LNCAP (cell line): ENCODE results near the gene NOD1.

Experiments
- TF ChIP-seq, protein P1 (sequence below): fragments of 450-650 bp; IDR thresholded peaks from 2 replicates; pipeline ENCODE4 v1.5.1; 2017; ENCODE audit warnings: mild to moderate bottlenecking

The NOD1 gene

DNA sequence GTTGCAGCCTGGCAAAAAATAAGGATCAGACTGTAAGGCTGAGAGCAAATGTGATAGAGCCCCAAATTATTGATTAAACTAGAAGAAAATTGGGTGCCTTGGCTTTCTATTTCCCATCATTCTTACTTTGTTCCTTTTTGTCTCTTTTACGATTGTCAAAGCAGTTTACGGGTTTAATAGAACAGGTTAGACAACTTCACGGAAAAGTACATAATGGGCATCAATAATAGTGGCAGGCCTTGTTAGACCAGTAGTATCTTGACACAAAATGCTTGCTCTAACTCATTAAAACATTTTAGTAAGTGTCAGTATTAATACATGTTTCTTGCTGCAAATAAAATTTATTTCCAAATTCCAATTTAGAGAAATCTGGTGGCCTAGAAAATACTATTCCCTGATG lies 40.5 kb upstream of the NOD1 start:
- TF ChIP-seq, protein P1, sequence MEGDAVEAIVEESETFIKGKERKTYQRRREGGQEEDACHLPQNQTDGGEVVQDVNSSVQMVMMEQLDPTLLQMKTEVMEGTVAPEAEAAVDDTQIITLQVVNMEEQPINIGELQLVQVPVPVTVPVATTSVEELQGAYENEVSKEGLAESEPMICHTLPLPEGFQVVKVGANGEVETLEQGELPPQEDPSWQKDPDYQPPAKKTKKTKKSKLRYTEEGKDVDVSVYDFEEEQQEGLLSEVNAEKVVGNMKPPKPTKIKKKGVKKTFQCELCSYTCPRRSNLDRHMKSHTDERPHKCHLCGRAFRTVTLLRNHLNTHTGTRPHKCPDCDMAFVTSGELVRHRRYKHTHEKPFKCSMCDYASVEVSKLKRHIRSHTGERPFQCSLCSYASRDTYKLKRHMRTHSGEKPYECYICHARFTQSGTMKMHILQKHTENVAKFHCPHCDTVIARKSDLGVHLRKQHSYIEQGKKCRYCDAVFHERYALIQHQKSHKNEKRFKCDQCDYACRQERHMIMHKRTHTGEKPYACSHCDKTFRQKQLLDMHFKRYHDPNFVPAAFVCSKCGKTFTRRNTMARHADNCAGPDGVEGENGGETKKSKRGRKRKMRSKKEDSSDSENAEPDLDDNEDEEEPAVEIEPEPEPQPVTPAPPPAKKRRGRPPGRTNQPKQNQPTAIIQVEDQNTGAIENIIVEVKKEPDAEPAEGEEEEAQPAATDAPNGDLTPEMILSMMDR = no peak

DNA sequence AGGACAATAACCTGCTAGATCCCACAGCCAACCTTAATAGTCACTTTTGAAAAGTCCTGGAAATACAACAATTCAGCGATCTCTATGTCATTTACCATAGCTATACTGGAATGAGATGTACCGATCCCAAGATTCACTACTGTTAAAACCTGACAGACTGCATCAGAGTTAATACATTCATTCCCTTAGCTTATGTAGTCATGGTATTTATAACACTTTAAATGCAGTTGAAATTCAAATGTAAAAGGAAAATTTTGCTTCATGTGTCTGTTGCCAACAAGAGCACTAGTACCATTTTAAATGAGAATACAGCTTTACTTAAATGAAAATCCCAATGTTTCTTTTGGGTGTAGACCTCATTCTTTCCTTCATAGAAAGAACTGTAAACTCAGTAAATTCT lies 37.2 kb upstream of the NOD1 start:
- TF ChIP-seq, protein P1 = no peak

DNA sequence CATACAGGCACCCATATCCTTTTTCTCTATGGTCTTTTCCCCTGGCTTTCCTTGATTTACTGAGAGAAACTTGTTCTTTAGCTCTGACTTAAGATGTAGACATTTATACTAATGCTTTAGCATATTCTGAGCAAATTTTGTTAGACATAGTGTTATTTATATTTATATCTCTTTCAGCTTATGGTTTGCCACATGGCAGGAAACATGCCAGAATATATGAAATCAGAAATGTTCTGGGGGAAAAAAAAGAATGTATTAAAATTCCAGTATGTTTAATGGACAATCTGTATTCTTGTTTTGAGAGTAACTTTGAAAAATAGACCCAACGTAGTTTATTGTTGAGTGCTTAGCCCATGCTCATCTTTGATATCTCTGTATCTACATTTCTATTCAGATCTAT lies 36.2 kb upstream of the NOD1 start:
- TF ChIP-seq, protein P1 = no peak

DNA sequence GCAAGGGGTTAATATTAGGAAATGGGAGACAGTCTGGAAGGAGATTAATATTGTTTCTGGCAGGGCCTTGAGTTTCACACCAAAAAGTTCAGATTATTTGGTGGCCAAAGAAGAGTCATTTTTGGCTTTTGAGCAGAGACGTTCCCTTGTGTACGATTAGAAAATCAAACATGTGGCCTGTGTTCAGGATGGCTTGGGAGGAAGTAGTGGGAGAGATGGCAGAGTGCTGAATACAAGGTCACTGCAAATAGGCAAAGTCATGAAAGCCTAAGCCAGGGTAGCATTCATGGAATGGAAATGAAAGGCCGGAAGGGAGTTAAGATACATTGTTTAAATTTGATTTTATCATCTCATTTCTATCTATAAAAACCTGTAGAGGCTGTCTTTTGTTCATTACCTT lies 35.6 kb upstream of the NOD1 start:
- TF ChIP-seq, protein P1 = no peak

DNA sequence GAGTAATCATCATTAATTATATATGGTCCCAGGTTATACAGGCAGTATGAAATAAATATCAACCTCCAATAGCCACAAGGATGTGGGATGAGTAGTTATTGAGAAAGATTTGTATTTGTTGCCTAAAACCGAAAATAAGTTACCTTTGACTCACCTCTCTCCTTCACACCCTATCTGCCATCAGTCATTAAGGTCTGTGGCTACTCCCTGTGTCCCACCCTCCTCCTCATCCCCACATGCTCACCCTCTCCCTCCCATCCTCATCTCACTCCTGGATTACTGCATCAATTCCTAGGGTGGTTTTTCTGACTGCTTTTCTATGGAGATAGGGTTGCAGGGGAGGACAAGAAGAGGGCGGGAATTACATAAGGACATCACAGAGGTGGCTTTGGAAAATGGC lies 35.2 kb upstream of the NOD1 start:
- TF ChIP-seq, protein P1 = no peak

DNA sequence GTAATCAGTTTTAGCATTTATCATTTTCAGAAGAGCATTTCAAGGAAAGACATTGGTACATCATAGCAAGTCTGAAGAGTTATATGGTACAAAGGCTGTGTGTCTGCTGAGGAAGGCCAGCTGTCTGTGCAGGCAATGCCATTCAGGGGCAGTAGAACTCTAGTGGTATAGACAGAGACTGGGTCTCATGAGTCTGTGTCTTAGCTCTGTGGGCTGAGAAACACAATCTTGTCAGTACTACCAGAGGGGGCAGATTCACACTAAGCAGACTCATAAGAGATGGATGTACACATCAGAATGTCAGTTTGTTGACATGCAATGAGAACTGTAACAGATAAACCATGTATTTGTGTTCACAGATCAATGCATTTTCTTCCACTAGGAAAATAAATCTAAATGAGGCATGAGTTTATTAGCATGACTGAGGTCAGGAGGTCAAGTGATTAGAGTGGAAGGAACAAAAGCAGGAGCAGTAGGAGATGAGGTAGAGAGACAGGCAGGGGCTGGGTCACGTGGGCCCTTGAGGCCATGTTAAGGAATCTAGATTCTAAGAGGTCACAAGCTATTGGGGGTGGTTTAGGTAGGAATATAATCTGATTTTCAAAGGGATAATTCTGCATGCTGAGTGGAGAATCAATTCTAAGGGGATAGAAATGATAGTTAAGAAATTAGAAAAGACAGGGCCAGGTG lies 33.5 kb upstream of the NOD1 start:
- TF ChIP-seq, protein P1 = no peak

DNA sequence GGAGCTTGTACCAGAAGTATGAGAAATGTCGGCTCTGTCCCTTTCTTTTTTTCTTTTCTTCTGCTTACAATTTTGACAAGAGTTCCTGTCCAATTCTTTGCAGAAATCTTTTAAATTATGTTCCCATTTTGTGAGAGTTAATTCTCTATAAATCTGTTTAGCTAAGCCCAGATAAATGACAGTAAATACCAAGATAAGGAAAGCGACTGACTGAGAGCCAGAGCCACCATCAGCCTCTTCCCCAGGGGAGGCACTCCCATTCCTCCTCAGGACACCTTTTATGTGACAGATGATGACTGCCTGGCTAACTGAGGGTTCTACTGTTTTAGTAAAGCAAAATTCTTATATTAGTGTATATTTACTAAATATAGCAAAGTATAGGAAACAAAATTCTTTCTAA lies 32.9 kb upstream of the NOD1 start:
- TF ChIP-seq, protein P1 = no peak
